GM08714 (cell line): ENCODE results near the gene SUSD6.
"Not testable (repeated sequence)": the region's sequence is repeated elsewhere in the genome, so short reads cannot be mapped to it uniquely, and the experiment has no call there.

Source experiments
- H3K4me3 ChIP-seq: fragments of 200-500 bp; sonication (Bioruptor generic); 2 replicates; pipeline ENCODE4 v1.5.1; 2014; ENCODE audit warnings: mild to moderate bottlenecking, low read length, inconsistent platforms
- ZNF274 ChIP-seq: IDR thresholded peaks from 2 replicates; pipeline ENCODE4 v1.6.1; 2012; ENCODE audit warnings: mild to moderate bottlenecking, low read depth, low read length

SUSD6 gene

GRCh38 chr14:69640931-69641330 is 29.5 kb downstream of the SUSD6 start:
- H3K4me3 ChIP-seq: no peak overlapping the region
- TF ChIP-seq ZNF274: no peak

GRCh38 chr14:69642212-69642793 is 30.9 kb downstream of the SUSD6 start:
- H3K4me3 ChIP-seq: not testable (repeated sequence)

GRCh38 chr14:69643430-69644200 is 32.2 kb downstream of the SUSD6 start:
- H3K4me3 ChIP-seq: no peak overlapping the region
- TF ChIP-seq ZNF274: no peak

GRCh38 chr14:69644814-69645213 is 33.4 kb downstream of the SUSD6 start:
- TF ChIP-seq ZNF274: no peak
- H3K4me3 ChIP-seq: no peak overlapping the region

- TF ChIP-seq ZNF274: no peak
- no peak overlapping the region for H3K4me3 ChIP-seq
Observed at GRCh38 chr14:69647213-69647612, 35.8 kb downstream of the SUSD6 start.

- not testable (repeated sequence) for H3K4me3 ChIP-seq
Observed at GRCh38 chr14:69647642-69648041, 36.2 kb downstream of the SUSD6 start.

- no peak for TF ChIP-seq ZNF274
- H3K4me3 ChIP-seq: peak overlapping the region; percentile 63
Observed at GRCh38 chr14:69648480-69649451, 37.4 kb downstream of the SUSD6 start.

GRCh38 chr14:69650948-69651369 is 39.6 kb downstream of the SUSD6 start:
- TF ChIP-seq ZNF274: no peak
- no peak overlapping the region for H3K4me3 ChIP-seq

GRCh38 chr14:69651664-69652063 is 40.3 kb downstream of the SUSD6 start:
- no peak for TF ChIP-seq ZNF274
- no peak overlapping the region for H3K4me3 ChIP-seq

GRCh38 chr14:69652942-69653684 is 41.7 kb downstream of the SUSD6 start:
- TF ChIP-seq ZNF274: no peak
- H3K4me3 ChIP-seq: no peak overlapping the region; the same call in 1 of the 2 replicates

GRCh38 chr14:69654116-69654515 is 42.7 kb downstream of the SUSD6 start:
- TF ChIP-seq ZNF274: no peak

GRCh38 chr14:69657950-69658355 is 46.6 kb downstream of the SUSD6 start:
- TF ChIP-seq ZNF274: no peak
- no peak overlapping the region for H3K4me3 ChIP-seq

More at GRCh38 chr14:69654116-69654515, 42.7 kb downstream of the SUSD6 start:
- no peak overlapping the region for H3K4me3 ChIP-seq

GRCh38 chr14:69658664-69659261 is 47.4 kb downstream of the SUSD6 start:
- H3K4me3 ChIP-seq: no peak overlapping the region
- no peak for TF ChIP-seq ZNF274
